HepG2 (cell line): ENCODE data around the gene PHF8. TPM values are rescaled to one million over a fixed set of nuclear protein-coding genes. Genes with fewer than 3 reads are reported as not detected.

Source experiments
- ATAC-seq: fragments of 200-7000 bp; cut with Tn5 transposase; 3 replicates; pipeline ENCODE4 v1.9.1; 2020; ENCODE audit warnings: mild to moderate bottlenecking, moderate library complexity
- BruUV-seq: library from RNA; stranded (reverse); fragments of 400-500 nt; replicated peaks from 2 replicates; lab custom pipeline; 2021; lab: Mats Ljungman, UMichigan
- CTCF ChIA-PET: fragments of 300-600 bp; formaldehyde crosslinking; extraction: SDS; loops from one replicate; lab custom pipeline; 2021; ENCODE audit warnings: low total read pairs, inconsistent platforms, low intra/inter-chr PET ratio; lab: Yijun Ruan, JAX
- POLR2A ChIA-PET: fragments of 350-600 bp; sonication (Branson Sonifier 250); formaldehyde crosslinking; loops from one replicate; lab custom pipeline; 2020; ENCODE audit warnings: antibody characterized with exemption, inconsistent platforms; lab: Yijun Ruan, JAX
- DNase-seq: peaks from one replicate; pipeline ENCODE4 v3.0.0-alpha.2; 2015; ENCODE audit warnings: low spot score
- FAIRE-seq: peaks from 3 replicates; lab custom pipeline; 2011; peaks lifted over from hg19 to GRCh38; lab: Jason Lieb, UNC
- H2AFZ ChIP-seq: one replicate; pipeline ENCODE4 v1.6.1; 2011; ENCODE audit warnings: low read length, inconsistent platforms
- H3K27ac ChIP-seq: fragments of 300-600 bp; 3 replicates; pipeline ENCODE4 v1.8.0; 2011; ENCODE audit warnings: mixed run types, mild to moderate bottlenecking, mixed read lengths, low read length, inconsistent platforms; ENCODE audit not compliant: insufficient read depth; ENCODE audit errors: extremely low read length
- H3K27me3 ChIP-seq, 2 experiments: fragments of 200-600 bp in 1 of 2; 2 replicates in 1 of 2; 3 replicates in 1 of 2; pipeline versions ENCODE4 v1.6.0 to v1.8.0; 2011; ENCODE audit warnings: low read length in 2 of 2, mild to moderate bottlenecking in 2 of 2, moderate library complexity in 2 of 2, inconsistent platforms in 1 of 2; ENCODE audit not compliant: insufficient read depth in 2 of 2, control insufficient read depth in 1 of 2
- H3K36me3 ChIP-seq, 2 experiments: fragments of 200-600 bp in 1 of 2; replicated peaks in 1 of 2; 2 replicates in 1 of 2; 3 replicates in 1 of 2; pipeline versions ENCODE4 v1.5.1 to v1.8.0; 2011; ENCODE audit warnings: low read length in 2 of 2, inconsistent platforms in 1 of 2; ENCODE audit not compliant: insufficient read depth in 2 of 2, control insufficient read depth in 1 of 2
- H3K4me1 ChIP-seq: 2 replicates; pipeline ENCODE4 v1.5.1; 2012; ENCODE audit warnings: low read length, inconsistent platforms; ENCODE audit not compliant: insufficient read depth
- H3K4me2 ChIP-seq: 2 replicates; pipeline ENCODE4 v1.6.0; 2011; ENCODE audit warnings: low read depth, low read length, inconsistent platforms
- H3K4me3 ChIP-seq, 3 experiments: fragments of 200-600 bp in 1 of 3; sonication (generic), shearing (Covaris generic) in 1 of 3; replicated peaks in 1 of 3; 2 replicates each; pipeline ENCODE4 v1.5.1; 2011 to 2016; ENCODE audit warnings: low read length in 3 of 3, inconsistent platforms in 2 of 3, low read depth in 2 of 3, mild to moderate bottlenecking in 2 of 3, control low read depth in 1 of 3, mixed read lengths in 1 of 3; ENCODE audit not compliant: insufficient read depth in 1 of 3
- H3K79me2 ChIP-seq: one replicate; pipeline ENCODE4 v1.6.1; 2011; ENCODE audit warnings: low read length, inconsistent platforms; ENCODE audit not compliant: insufficient read depth
- H3K9ac ChIP-seq: 2 replicates; pipeline ENCODE4 v1.6.0; 2011; ENCODE audit warnings: mild to moderate bottlenecking, low read depth, low read length, inconsistent platforms; ENCODE audit not compliant: insufficient read depth
- H3K9me3 ChIP-seq: 2 replicates; pipeline ENCODE4 v1.5.1; 2012; ENCODE audit warnings: mild to moderate bottlenecking, low read length
- H4K20me1 ChIP-seq: 2 replicates; pipeline ENCODE4 v1.6.0; 2011; ENCODE audit warnings: inconsistent platforms, mild to moderate bottlenecking, low read length, moderate library complexity; ENCODE audit not compliant: insufficient read depth
- AGO1 ChIP-seq: fragments of 200-400 bp; formaldehyde crosslinking; IDR thresholded peaks from 2 replicates; pipeline ENCODE4 v1.6.1; 2017; ENCODE audit warnings: mild to moderate bottlenecking, low read depth, low read length, moderate library complexity; ENCODE audit not compliant: poor library complexity, severe bottlenecking
- FIP1L1 ChIP-seq: fragments of 200-400 bp; formaldehyde crosslinking; IDR thresholded peaks from 2 replicates; pipeline ENCODE4 v1.6.1; 2018; ENCODE audit warnings: low read depth, mild to moderate bottlenecking, low read length, moderate library complexity, borderline replicate concordance; ENCODE audit not compliant: insufficient read depth
- JUNB ChIP-seq: sonication (generic); formaldehyde crosslinking; IDR thresholded peaks from 2 replicates; pipeline ENCODE4 v1.8.0; 2022; ENCODE audit warnings: missing genetic modification reagents, mild to moderate bottlenecking, borderline replicate concordance
- SP5 ChIP-seq: IDR thresholded peaks from 2 replicates; pipeline ENCODE4 v1.6.1; 2016; ENCODE audit warnings: low read depth, borderline replicate concordance
- ZNF12 ChIP-seq: sonication (generic); formaldehyde crosslinking; IDR thresholded peaks from 2 replicates; pipeline ENCODE4 v1.5.0; 2020; ENCODE audit warnings: missing genetic modification reagents
- ZNF251 ChIP-seq: sonication (generic); formaldehyde crosslinking; IDR thresholded peaks from 2 replicates; pipeline ENCODE4 v1.9.0; 2021; ENCODE audit warnings: mild to moderate bottlenecking, missing genetic modification reagents
- ZNF432 ChIP-seq: sonication (generic); formaldehyde crosslinking; IDR thresholded peaks from 2 replicates; pipeline ENCODE4 v1.5.0; 2020; ENCODE audit warnings: missing genetic modification reagents, mild to moderate bottlenecking, borderline replicate concordance
- ZNF768 ChIP-seq: sonication (generic); formaldehyde crosslinking; IDR thresholded peaks from 2 replicates; pipeline ENCODE4 v1.4.0; 2020; ENCODE audit warnings: missing genetic modification reagents
- WGBS: methylation state at CpG from one replicate; pipeline ENCODE4 v1.1.6; 2017; ENCODE audit warnings: low lambda C conversion rate; 5-methylcytosine and 5-hydroxymethylcytosine counted together
- in situ Hi-C: cut with HindIII; loops from 2 replicates; pipeline ENCODE4 v1.10.0; 2017; ENCODE audit warnings: low pct_unique_long_range_greater_than_20kb; ENCODE audit not compliant: extremely low pct_ligation_motif_present
- intact Hi-C: fragments of 100-400 bp; cut with micrococcal nuclease; formaldehyde crosslinking; loops from one replicate; pipeline ENCODE4 v1.10.0; 2022; ENCODE audit not compliant: unreplicated experiment
- polyA plus RNA-seq, 8 experiments: library from polyadenylated mRNA; depleted of rRNA in 3 of 8; stranded (reverse) in 7 of 8; unstranded in 1 of 8; fragments of >200 nt; fragmentation: Illumina TruSeq in 4 of 8; extraction: Trizol in 4 of 8; gene quantifications; 2 replicates each; pipeline versions ENCODE4 v1.2.1 to v1.2.3, GENCODE V29; 2011 to 2016; ENCODE audit warnings: low read depth in 4 of 8, missing spikeins in 1 of 8, mixed read lengths in 1 of 8; ENCODE audit not compliant: insufficient read depth in 1 of 8
- total RNA-seq, 5 experiments: library from RNA; depleted of rRNA; stranded (reverse); fragments of >200 nt; fragmentation: Illumina TruSeq; extraction: Trizol; gene quantifications; 2 replicates each; pipeline ENCODE4 v1.2.3, GENCODE V29; 2016; ENCODE audit warnings: low read depth in 1 of 5
- TF ChIP-seq, protein P1 (sequence below): sonication (generic); formaldehyde crosslinking; IDR thresholded peaks from 2 replicates; pipeline ENCODE4 v1.4.0; 2020; ENCODE audit warnings: mild to moderate bottlenecking, missing genetic modification reagents
- TF ChIP-seq, protein P2 (sequence below): sonication (generic); formaldehyde crosslinking; IDR thresholded peaks from 2 replicates; pipeline ENCODE4 v1.4.0; 2020; ENCODE audit warnings: missing genetic modification reagents, borderline replicate concordance
- TF ChIP-seq, protein P3 (sequence below): conservative IDR thresholded peaks from 2 replicates; pipeline ENCODE4 v1.6.1; 2018; ENCODE audit warnings: missing genetic modification reagents

PHF8 gene
- total and polyA plus RNA-seq, 2 of the 13 experiments (the other 11 are each of a cell fraction or from before 2014, with no cell fraction given) = 15.5 to 19.1 TPM

DNA sequence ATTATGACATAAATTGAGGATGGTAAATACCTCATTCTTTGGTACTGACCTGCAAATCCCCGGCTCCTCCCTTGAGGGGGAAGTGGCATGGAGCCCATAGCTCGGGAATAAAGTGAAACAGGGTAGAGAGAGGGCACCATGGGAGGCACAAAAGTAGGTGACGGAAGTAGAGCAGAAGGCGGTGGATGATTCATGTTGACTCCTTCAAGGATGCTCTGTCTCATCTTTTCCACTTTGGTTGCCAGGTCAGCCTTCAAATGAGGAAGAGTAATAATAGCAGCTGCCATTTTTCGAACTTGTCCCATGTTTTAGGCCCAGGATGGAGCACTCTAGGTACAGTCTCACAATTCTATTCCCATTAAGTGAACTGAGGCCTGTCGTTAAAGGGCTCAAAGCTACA is 41.4 kb upstream of the PHF8 start:
- no TSS peak for BruUV-seq

More for the DNA sequence above, 41.4 kb upstream of the PHF8 start:
- no peak overlapping the region for H3K4me2 ChIP-seq
- no peak overlapping the region for H2AFZ ChIP-seq
- intact Hi-C loops (no loop called here), in situ Hi-C loops (no loop called here)
- no peaks in the 10 kb centered on the region for H4K20me1 ChIP-seq
- H3K4me3 ChIP-seq = no peak overlapping the region
- H3K27ac ChIP-seq = no peak overlapping the region
- H3K36me3 ChIP-seq = no peaks in the 10 kb centered on the region
- WGBS = 92% methylated on average over 4 of the region's 6 CpGs
- H3K79me2 ChIP-seq = no peaks in the 10 kb centered on the region
- TF ChIP-seq ZNF12 (CRISPR knock-in tag) = no peak
- TF ChIP-seq, protein P1, sequence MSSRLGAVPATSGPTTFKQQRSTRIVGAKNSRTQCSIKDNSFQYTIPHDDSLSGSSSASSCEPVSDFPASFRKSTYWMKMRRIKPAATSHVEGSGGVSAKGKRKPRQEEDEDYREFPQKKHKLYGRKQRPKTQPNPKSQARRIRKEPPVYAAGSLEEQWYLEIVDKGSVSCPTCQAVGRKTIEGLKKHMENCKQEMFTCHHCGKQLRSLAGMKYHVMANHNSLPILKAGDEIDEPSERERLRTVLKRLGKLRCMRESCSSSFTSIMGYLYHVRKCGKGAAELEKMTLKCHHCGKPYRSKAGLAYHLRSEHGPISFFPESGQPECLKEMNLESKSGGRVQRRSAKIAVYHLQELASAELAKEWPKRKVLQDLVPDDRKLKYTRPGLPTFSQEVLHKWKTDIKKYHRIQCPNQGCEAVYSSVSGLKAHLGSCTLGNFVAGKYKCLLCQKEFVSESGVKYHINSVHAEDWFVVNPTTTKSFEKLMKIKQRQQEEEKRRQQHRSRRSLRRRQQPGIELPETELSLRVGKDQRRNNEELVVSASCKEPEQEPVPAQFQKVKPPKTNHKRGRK (CRISPR knock-in tag) = no peak
- TF ChIP-seq, protein P2, sequence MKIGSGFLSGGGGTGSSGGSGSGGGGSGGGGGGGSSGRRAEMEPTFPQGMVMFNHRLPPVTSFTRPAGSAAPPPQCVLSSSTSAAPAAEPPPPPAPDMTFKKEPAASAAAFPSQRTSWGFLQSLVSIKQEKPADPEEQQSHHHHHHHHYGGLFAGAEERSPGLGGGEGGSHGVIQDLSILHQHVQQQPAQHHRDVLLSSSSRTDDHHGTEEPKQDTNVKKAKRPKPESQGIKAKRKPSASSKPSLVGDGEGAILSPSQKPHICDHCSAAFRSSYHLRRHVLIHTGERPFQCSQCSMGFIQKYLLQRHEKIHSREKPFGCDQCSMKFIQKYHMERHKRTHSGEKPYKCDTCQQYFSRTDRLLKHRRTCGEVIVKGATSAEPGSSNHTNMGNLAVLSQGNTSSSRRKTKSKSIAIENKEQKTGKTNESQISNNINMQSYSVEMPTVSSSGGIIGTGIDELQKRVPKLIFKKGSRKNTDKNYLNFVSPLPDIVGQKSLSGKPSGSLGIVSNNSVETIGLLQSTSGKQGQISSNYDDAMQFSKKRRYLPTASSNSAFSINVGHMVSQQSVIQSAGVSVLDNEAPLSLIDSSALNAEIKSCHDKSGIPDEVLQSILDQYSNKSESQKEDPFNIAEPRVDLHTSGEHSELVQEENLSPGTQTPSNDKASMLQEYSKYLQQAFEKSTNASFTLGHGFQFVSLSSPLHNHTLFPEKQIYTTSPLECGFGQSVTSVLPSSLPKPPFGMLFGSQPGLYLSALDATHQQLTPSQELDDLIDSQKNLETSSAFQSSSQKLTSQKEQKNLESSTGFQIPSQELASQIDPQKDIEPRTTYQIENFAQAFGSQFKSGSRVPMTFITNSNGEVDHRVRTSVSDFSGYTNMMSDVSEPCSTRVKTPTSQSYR = no peak
- TF ChIP-seq, protein P3, sequence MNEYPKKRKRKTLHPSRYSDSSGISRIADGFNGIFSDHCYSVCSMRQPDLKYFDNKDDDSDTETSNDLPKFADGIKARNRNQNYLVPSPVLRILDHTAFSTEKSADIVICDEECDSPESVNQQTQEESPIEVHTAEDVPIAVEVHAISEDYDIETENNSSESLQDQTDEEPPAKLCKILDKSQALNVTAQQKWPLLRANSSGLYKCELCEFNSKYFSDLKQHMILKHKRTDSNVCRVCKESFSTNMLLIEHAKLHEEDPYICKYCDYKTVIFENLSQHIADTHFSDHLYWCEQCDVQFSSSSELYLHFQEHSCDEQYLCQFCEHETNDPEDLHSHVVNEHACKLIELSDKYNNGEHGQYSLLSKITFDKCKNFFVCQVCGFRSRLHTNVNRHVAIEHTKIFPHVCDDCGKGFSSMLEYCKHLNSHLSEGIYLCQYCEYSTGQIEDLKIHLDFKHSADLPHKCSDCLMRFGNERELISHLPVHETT (CRISPR knock-in tag) = no peak
- TF ChIP-seq ZNF432 (CRISPR knock-in tag) = no peak
- TF ChIP-seq FIP1L1 = no peak
- TF ChIP-seq SP5 = no peak
- TF ChIP-seq JUNB (CRISPR knock-in tag) = no peak
- TF ChIP-seq ZNF768 (CRISPR knock-in tag) = no peak
- no peak for TF ChIP-seq ZNF251
- no peak for TF ChIP-seq AGO1
- DNase-seq (no peak), FAIRE-seq (no peak), ATAC-seq (no peak)
- H3K9me3 ChIP-seq = no peaks in the 10 kb centered on the region
- H3K4me1 ChIP-seq = 0 out of 2 replicates have a peak, but pooled peaks cover 3% of the 10 kb centered on the region
- POLR2A ChIA-PET = no interaction called here
- CTCF ChIA-PET = no interaction called here
- no peak overlapping the region for H3K9ac ChIP-seq
- H3K27me3 ChIP-seq = no peaks in the 10 kb centered on the region
